Stimulated activated CD4-positive, alpha-beta T cell treated with anti-CD3 and anti-CD28 coated beads, Interleukin-15, amount 100 ng/mL, for 1 hour (primary cell): ENCODE data around the gene KLHL17.
"Not testable (repeated sequence)": the region's sequence is repeated elsewhere in the genome, so short reads cannot be mapped to it uniquely, and the experiment has no call there.

Experiments
- DNase-seq, 2 donors: peaks; one replicate each; pipeline ENCODE4 v3.0.0-alpha.2; 2020; ENCODE audit warnings: low read depth in 1 of 2, low spot score in 1 of 2

Gene KLHL17

GRCh38 chr1:998995-999724, 38.8 kb downstream of the KLHL17 start:
- no peak for DNase-seq

GRCh38 chr1:999725-1000356, 39.5 kb downstream of the KLHL17 start, which contains the start of gene HES4:
TSS of gene HES4 (minus strand) at chr1:1000097. CDS start at chr1:999973, 124 bp downstream.
- DNase-seq = peak in 1 of 2 donors; percentile 54

GRCh38 chr1:1000357-1001056, 40.1 kb downstream of the KLHL17 start:
- DNase-seq = peak in 1 of 2 donors; percentile 63

- no peak for DNase-seq
Observed at GRCh38 chr1:1001057-1001783, 40.8 kb downstream of the KLHL17 start.

- no peak for DNase-seq
Observed at GRCh38 chr1:1003618-1004419, 43.4 kb downstream of the KLHL17 start.

- DNase-seq = no peak
Observed at GRCh38 chr1:1004420-1004779, 44.0 kb downstream of the KLHL17 start.

- DNase-seq = no peak
Observed at GRCh38 chr1:1004780-1005697, 44.7 kb downstream of the KLHL17 start.

GRCh38 chr1:1005774-1006304, 45.5 kb downstream of the KLHL17 start:
- no peak for DNase-seq

GRCh38 chr1:1006305-1007159, 46.1 kb downstream of the KLHL17 start:
- DNase-seq = no peak

- not testable (repeated sequence) for DNase-seq
Observed at GRCh38 chr1:1010131-1010530, 49.7 kb downstream of the KLHL17 start.

- DNase-seq = no peak
Observed at GRCh38 chr1:1011396-1011949, 51.1 kb downstream of the KLHL17 start.

- DNase-seq = not testable (repeated sequence)
Observed at GRCh38 chr1:1012736-1013104, 52.3 kb downstream of the KLHL17 start.

GRCh38 chr1:1013105-1013921, 52.9 kb downstream of the KLHL17 start, which contains the start of gene ISG15:
TSS of gene ISG15 (plus strand) at chr1:1013497. CDS start at chr1:1013574, 77 bp downstream.
- peak; percentile 68 to 76 for DNase-seq

GRCh38 chr1:1013922-1014648, 53.7 kb downstream of the KLHL17 start:
- DNase-seq = no peak

GRCh38 chr1:1014799-1015681, 54.7 kb downstream of the KLHL17 start:
- DNase-seq = no peak
